Right lobe of liver (tissue), 4 donors: Measurements from ENCODE around the gene REEP3.

Source experiments
- CTCF ChIP-seq, 4 donors: fragments of 200-600 bp in 3 of 4; fragments of 450-650 bp in 1 of 4; IDR thresholded peaks; one replicate each; pipeline versions ENCODE4 v1.5.1 to v1.8.0; 2016 to 2022; ENCODE audit warnings: antibody characterized with exemption in 4 of 4, mild to moderate bottlenecking in 2 of 4
- POLR2A ChIP-seq: fragments of 450-650 bp; IDR thresholded peaks from one replicate; pipeline ENCODE4 v1.6.1; 2017; ENCODE audit warnings: antibody characterized with exemption, mild to moderate bottlenecking
- donor health status: DM: no; HTN: no; CAD: no.
- donor health status: DM: no; HTN: no; CAD: no.
- donor health status: DM: no; HTN: yes; CAD: no.

DNA sequence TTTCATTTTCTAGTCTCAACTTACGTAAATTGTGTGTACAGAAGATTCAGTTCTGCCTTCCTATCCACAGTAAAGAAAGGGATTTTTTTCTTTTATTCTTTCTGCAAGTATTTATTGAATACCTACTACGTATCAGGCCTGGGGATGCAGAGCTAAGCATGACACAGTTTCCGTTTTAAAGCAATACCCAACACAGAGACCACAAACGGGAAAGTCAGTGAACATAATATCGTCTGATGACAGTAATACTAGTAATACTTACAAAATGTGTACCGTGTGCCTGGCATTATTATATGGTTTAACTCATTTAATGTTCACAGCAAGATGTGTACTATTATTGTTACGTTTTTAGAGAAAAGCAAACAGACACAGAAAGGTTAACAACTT, 22.4 kb downstream of the REEP3 start:
- TF ChIP-seq CTCF (IDR thresholded peaks at IDR 0.05) (no peak), POLR2A (no peak)
